ENCODE results near the gene EGR2.

EGR2 gene

DNA sequence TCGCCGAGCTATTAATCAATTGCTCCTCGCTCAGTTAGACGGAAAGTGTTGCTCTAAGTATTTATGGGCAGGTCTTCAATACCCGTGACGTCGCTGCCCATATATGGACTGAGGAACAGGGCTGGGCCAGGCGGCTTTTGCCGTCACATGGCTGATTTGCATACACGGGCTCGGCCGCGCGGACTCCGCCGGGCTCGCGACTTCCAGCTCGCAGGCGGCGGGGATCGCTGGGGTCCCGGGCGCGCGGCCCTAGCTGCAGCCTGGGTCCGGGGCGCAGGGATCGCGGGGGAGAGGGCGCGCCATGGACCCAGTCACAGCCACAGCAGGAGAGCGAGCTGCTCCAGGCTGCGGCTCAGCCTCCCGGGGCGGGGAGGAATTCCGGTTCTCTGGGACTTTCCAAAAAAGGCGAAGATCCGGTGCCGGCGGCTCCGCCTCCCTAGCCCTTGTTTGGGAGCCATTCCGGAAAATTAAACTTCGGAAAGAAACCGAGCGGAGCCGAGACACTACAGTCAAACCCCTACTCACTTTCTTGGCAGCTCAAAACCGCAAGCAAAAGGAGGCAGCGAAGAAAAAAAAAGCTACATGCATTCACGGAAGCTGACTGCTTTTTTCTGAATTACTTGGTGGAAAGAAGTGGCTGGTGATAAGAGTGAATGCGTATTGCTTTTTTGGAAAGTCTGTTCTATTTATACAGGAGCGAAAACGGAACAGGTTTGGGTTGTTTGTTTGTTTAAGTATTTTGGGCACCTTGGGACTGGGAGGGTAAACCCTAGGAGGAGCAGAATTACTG lies at the start of gene EGR2:
EGR2 (minus strand) TSS at position 36 of the 790 bp plus-strand sequence. CDS start 337 bp downstream, outside the sequence.
- peak within 1 kb of the TSS; percentile 96 for H2AFZ ChIP-seq (ENCODE audit: low read depth, low read length)
- H3K27me3 ChIP-seq (ENCODE audit: insufficient read depth, low read length, poor library complexity), result peaks cover 7% of the 10 kb centered on the region
- H3K9ac ChIP-seq (ENCODE audit: low read depth, low read length), result peak within 1 kb of the TSS; percentile 87
- no peaks in the 10 kb centered on the region; the same call in 1 of the 2 replicates for H4K20me1 ChIP-seq (ENCODE audit: insufficient read depth, low read length)
- peak within 1 kb of the TSS; percentile 93 for H3K27ac ChIP-seq (ENCODE audit: low read length)
- no peaks in the 10 kb centered on the region for H3K36me3 ChIP-seq (ENCODE audit: insufficient read depth, low read length)
- peak within 1 kb of the TSS; percentile 55 to 86 for H3K4me3 ChIP-seq (ENCODE audit: low read depth in 1 of 2, low read length in 2 of 2)
- no peak for TF ChIP-seq EZH2 (IDR thresholded peaks at IDR 0.05; ENCODE audit: borderline replicate concordance, low read depth, low read length, severe bottlenecking)
- TF ChIP-seq, protein P1, sequence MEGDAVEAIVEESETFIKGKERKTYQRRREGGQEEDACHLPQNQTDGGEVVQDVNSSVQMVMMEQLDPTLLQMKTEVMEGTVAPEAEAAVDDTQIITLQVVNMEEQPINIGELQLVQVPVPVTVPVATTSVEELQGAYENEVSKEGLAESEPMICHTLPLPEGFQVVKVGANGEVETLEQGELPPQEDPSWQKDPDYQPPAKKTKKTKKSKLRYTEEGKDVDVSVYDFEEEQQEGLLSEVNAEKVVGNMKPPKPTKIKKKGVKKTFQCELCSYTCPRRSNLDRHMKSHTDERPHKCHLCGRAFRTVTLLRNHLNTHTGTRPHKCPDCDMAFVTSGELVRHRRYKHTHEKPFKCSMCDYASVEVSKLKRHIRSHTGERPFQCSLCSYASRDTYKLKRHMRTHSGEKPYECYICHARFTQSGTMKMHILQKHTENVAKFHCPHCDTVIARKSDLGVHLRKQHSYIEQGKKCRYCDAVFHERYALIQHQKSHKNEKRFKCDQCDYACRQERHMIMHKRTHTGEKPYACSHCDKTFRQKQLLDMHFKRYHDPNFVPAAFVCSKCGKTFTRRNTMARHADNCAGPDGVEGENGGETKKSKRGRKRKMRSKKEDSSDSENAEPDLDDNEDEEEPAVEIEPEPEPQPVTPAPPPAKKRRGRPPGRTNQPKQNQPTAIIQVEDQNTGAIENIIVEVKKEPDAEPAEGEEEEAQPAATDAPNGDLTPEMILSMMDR (IDR thresholded peaks at IDR 0.05; ENCODE audit: borderline replicate concordance, extremely low read depth, low read length, poor library complexity, severe bottlenecking), result no peak
- no peaks in the 10 kb centered on the region for H3K9me3 ChIP-seq (ENCODE audit: insufficient read depth, low read length, severe bottlenecking)
- peak within 1 kb of the TSS; percentile 100 for H3K4me2 ChIP-seq (ENCODE audit: insufficient read depth, low read length)
- ATAC-seq (ENCODE audit: insufficient read depth, low read depth) (peak; percentile 85), DNase-seq (peak; percentile 96)
- peaks cover 25% of the 10 kb centered on the region for H3K4me1 ChIP-seq (ENCODE audit: insufficient read depth, low read length)
- H3K79me2 ChIP-seq (ENCODE audit: insufficient read depth, low read length), result no peaks in the 10 kb centered on the region

DNA sequence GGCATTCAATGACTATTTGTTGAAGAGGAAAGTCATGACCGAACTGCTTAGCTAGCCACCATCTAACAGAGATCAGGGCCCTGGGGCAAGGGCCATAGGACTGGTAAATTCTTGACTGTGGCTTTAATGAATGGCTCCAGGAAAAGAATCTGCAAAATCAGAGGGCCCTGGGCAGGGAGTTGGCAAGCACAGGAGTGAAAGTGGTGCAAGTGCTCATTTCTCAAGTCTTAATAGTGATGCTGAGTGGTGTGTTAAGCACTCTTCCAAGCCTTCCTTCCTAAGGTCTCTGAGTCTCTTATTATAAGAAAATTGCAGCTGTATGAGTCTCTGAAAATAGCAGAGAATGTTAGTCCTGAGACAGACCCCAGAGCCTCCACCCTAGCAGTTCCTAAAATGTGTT lies 46.3 kb upstream of the EGR2 start:
- no peaks in the 10 kb centered on the region for H3K4me1 ChIP-seq (ENCODE audit: insufficient read depth, low read length)
- TF ChIP-seq EZH2 (IDR thresholded peaks at IDR 0.05; ENCODE audit: borderline replicate concordance, low read depth, low read length, severe bottlenecking), result no peak
- TF ChIP-seq, protein P1 (IDR thresholded peaks at IDR 0.05; ENCODE audit: borderline replicate concordance, extremely low read depth, low read length, poor library complexity, severe bottlenecking), result no peak

DNA sequence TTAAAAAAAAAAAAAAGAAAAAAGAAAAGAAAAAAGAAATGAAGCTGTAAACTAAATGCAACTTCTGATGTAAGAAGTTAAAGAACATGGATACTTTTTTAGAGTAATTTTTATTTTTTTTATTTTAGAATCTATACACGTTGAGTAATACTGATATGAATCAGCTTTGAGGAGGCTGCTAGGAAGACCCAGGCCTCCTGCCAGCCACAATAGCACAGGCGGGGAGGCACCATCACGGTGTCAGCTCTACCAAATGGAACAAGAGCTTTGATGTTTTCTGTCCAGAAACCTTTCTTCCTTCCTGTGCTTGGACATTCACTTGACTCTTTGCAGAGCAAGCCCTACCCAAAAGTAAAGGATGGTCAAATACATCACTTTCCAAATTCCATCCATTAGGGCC lies 45.3 kb upstream of the EGR2 start:
- Histone ChIP-seq H2AFZ (ENCODE audit: low read depth, low read length) (no peak overlapping the region), H3K79me2 (ENCODE audit: insufficient read depth, low read length) (no peaks in the 10 kb centered on the region), H3K36me3 (ENCODE audit: insufficient read depth, low read length) (no peaks in the 10 kb centered on the region), H3K9ac (ENCODE audit: low read depth, low read length) (no peak overlapping the region), H4K20me1 (ENCODE audit: insufficient read depth, low read length) (no peaks in the 10 kb centered on the region), H3K27me3 (ENCODE audit: insufficient read depth, low read length, poor library complexity) (peaks cover 3% of the 10 kb centered on the region), H3K9me3 (ENCODE audit: insufficient read depth, low read length, severe bottlenecking) (no peaks in the 10 kb centered on the region), H3K4me2 (ENCODE audit: insufficient read depth, low read length) (no peak overlapping the region), H3K4me3 (ENCODE audit: low read depth in 1 of 2, low read length in 2 of 2) (no peak overlapping the region), H3K27ac (ENCODE audit: low read length) (no peak overlapping the region), H3K4me1 (ENCODE audit: insufficient read depth, low read length) (no peaks in the 10 kb centered on the region)
- ATAC-seq (ENCODE audit: insufficient read depth, low read depth) (no peak), DNase-seq (no peak)
- TF ChIP-seq, protein P1 (IDR thresholded peaks at IDR 0.05; ENCODE audit: borderline replicate concordance, extremely low read depth, low read length, poor library complexity, severe bottlenecking), result no peak
- no peak for TF ChIP-seq EZH2 (IDR thresholded peaks at IDR 0.05; ENCODE audit: borderline replicate concordance, low read depth, low read length, severe bottlenecking)

More for the DNA sequence above, 46.3 kb upstream of the EGR2 start:
- no peak overlapping the region for H3K9ac ChIP-seq (ENCODE audit: low read depth, low read length)
- H4K20me1 ChIP-seq (ENCODE audit: insufficient read depth, low read length), result no peaks in the 10 kb centered on the region
- H2AFZ ChIP-seq (ENCODE audit: low read depth, low read length), result no peak overlapping the region
- H3K79me2 ChIP-seq (ENCODE audit: insufficient read depth, low read length), result no peaks in the 10 kb centered on the region
- no peak overlapping the region for H3K4me2 ChIP-seq (ENCODE audit: insufficient read depth, low read length)
- H3K27ac ChIP-seq (ENCODE audit: low read length), result no peak overlapping the region
- H3K4me3 ChIP-seq (ENCODE audit: low read depth in 1 of 2, low read length in 2 of 2), result no peak overlapping the region
- ATAC-seq (ENCODE audit: insufficient read depth, low read depth) (no peak), DNase-seq (no peak)
- H3K9me3 ChIP-seq (ENCODE audit: insufficient read depth, low read length, severe bottlenecking), result no peaks in the 10 kb centered on the region
- peaks cover 3% of the 10 kb centered on the region for H3K27me3 ChIP-seq (ENCODE audit: insufficient read depth, low read length, poor library complexity)
- H3K36me3 ChIP-seq (ENCODE audit: insufficient read depth, low read length), result no peaks in the 10 kb centered on the region
